Breast epithelium (tissue), 3 donors: Measurements from ENCODE around the gene LIN7A.

Source experiments
- POLR2A ChIP-seq: fragments of 450-650 bp; IDR thresholded peaks from one replicate; pipeline ENCODE4 v1.6.1; 2016; ENCODE audit warnings: antibody characterized with exemption, mild to moderate bottlenecking, moderate library complexity
- POLR2AphosphoS5 ChIP-seq, 3 donors: sonication (generic); formaldehyde crosslinking; IDR thresholded peaks; one replicate each; pipeline ENCODE4 v1.6.1; 2017; ENCODE audit warnings: antibody characterized with exemption in 3 of 3
- TF ChIP-seq, protein P1 (sequence below), 3 donors: fragments of 450-650 bp; IDR thresholded peaks; one replicate each; pipeline ENCODE4 v1.5.1; 2016 to 2017; ENCODE audit warnings: antibody characterized with exemption in 3 of 3, mild to moderate bottlenecking in 3 of 3, moderate library complexity in 3 of 3

DNA sequence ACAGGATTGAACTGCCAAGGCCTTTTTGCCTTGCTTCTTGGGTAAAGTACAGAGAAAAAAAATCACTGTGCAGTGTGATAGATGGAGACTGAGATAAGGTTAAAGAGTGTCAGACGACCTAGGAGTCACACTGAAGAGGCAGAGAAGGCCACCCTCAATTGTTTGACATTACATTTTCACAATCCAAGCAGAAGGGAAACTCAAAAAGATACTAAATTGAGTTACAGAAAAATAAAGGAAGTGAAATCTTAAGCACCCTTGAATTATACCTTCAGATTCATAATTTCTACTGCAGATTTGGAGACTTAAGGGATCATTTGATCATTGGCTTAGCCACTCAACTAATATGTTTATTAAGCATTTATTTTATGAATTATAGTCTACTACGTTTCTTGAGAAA lies 123.9 kb downstream of the LIN7A start:
- TF ChIP-seq POLR2AphosphoS5 (IDR thresholded peaks at IDR 0.05) = no peak
- TF ChIP-seq, protein P1, sequence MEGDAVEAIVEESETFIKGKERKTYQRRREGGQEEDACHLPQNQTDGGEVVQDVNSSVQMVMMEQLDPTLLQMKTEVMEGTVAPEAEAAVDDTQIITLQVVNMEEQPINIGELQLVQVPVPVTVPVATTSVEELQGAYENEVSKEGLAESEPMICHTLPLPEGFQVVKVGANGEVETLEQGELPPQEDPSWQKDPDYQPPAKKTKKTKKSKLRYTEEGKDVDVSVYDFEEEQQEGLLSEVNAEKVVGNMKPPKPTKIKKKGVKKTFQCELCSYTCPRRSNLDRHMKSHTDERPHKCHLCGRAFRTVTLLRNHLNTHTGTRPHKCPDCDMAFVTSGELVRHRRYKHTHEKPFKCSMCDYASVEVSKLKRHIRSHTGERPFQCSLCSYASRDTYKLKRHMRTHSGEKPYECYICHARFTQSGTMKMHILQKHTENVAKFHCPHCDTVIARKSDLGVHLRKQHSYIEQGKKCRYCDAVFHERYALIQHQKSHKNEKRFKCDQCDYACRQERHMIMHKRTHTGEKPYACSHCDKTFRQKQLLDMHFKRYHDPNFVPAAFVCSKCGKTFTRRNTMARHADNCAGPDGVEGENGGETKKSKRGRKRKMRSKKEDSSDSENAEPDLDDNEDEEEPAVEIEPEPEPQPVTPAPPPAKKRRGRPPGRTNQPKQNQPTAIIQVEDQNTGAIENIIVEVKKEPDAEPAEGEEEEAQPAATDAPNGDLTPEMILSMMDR (IDR thresholded peaks at IDR 0.05) = no peak
- no peak for TF ChIP-seq POLR2A
